GM19438 (cell line): ENCODE results near the gene HLA-F.

Experiments used
- ATAC-seq: cut with Tn5 transposase; IDR thresholded peaks from one replicate; pipeline ENCODE4 v1.9.1; 2021; ENCODE audit warnings: low read depth; ENCODE audit not compliant: unreplicated experiment

Gene HLA-F

DNA sequence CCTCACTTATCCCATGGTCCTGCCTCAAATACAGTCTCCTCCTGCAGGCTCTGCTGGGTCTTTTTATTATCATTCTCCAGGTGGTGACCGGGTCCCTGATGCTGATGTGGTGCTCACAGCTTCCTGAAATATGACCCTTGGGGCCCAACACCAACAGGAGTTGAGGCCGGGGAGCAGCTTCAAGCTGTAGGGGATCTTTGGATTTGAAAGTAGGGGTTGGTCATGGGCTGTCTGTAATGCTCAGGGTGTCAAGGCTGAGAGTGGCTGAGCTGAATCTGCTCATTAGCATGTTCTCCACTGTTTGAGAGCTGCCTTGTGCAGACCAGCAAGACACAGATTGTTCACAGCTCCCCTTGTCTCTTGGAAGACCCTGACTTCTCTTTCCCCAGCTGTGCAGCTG is 35.5 kb downstream of the HLA-F start:
- ATAC-seq, result no peak

GRCh38 chr6:29759457-29759856 is 36.2 kb downstream of the HLA-F start:
- no peak for ATAC-seq

GRCh38 chr6:29760328-29760727 is 37.1 kb downstream of the HLA-F start:
- ATAC-seq, result no peak

DNA sequence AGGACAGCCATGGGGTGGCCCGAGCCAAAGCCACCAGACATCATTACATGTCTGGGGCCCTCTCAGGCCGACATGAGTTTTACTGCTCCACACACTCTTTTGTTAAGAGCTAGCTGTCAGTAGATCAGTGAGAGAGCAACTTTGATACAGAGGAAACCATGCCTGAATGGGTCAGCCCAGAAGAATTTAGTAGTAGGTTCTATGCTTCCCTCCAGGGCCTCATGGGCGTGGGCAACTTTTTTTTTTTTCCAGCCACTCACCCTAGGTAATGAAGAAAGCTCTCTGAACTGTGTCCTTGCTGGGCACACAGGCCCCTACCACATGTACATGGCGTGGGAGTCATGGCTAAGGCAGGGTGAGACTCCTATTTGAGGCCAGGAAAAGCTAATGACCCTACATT is 38.8 kb downstream of the HLA-F start:
- no peak for ATAC-seq

DNA sequence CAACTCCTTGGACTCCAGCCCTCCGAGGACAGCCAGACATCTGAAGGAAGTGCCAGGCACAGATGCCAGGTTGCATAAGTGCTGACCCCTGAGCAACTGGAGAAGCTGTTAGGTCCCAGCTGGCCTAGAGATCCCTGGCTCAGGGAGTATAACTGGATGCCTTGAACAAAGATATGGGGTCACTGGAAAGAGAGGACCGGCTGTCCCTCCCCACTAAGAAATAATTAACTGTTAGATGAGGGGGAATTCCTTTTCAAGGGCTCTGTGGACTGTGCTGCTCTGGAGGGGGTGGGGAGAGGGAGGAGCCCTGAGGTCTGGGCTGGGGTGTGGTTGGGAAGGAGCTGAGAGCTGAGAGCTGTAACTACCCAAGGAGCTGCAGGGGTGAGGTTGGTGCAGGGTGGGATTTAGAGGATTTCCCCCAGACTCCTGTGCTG is 39.6 kb downstream of the HLA-F start:
- no peak for ATAC-seq

DNA sequence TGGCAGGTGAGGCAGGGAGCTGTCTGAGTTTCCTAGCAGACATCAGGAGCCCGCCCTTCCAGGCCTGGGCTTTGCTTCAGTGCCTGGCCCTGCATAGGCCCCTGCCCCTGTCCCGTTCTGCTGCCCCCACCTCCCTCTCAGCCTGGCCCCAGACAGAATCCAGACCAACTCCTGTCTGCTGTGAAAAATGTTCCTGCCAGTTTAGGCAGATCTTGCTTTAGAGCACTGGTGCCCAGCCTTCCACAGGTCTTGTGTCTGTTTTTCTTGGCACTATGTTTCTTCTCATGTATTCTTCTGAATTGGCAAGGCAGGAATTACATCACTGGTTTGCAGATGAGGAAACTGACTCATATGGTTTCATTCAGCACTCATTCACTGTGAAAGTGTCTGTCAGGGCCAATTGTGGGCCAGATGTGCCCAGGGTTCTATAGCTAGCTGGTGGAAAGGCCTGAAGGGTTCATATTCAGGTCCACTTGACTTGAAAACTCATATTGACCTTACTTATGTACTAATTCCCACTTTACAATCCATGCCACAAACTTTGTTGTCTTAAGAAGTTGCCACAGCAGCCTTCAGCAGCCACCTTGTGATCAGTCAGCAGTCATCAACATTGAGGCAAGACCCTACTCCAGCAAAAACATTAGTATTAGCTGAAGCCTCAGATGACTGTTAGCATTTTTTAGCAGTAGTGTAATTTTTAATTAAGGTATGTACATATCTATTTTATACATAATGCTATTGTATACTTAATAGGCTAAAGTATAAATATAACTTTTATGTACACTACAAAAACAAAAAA is 40.5 kb downstream of the HLA-F start:
- ATAC-seq, result no peak

DNA sequence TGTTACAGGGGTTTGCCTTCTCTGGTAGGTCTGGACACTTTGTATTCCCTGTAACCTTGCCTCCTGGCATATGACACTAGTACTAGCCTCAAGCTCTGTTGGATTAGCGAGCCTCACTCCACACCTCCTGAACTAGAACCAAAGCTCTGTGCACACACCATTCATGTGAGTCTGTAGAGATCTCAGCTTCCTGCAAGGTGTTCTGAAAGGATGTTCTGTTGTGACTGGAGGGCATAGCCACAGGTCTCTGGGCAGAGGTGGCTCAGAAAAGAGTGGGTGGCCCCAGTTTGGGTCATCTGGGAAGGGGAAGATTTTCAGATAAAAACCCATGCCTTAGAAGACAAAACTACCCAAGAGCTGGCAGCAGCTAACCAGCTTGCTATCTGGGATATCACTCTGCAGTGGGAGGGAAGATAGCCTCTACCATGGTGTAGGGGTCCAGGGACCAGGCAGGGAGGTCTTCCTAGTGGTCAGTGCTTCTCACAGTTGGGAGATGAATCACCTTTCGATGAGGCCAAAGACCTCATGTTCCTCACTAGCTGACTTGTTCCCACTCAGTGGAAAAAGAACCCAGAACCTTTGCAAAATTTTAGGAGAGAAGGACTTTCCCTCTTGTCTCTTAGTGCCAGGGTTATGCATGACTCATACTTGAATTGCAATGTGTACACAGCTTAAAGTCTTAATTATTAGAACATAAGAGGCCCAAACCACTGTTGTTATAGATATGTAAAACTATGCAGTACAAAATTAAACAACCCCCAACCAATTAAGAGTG is 41.4 kb downstream of the HLA-F start:
- ATAC-seq, result no peak

- no peak for ATAC-seq
These were observed 46.1 kb downstream of the HLA-F start for GRCh38 chr6:29769336-29769735.

- no peak for ATAC-seq
These were observed 47.1 kb downstream of the HLA-F start for GRCh38 chr6:29770306-29770705.

DNA sequence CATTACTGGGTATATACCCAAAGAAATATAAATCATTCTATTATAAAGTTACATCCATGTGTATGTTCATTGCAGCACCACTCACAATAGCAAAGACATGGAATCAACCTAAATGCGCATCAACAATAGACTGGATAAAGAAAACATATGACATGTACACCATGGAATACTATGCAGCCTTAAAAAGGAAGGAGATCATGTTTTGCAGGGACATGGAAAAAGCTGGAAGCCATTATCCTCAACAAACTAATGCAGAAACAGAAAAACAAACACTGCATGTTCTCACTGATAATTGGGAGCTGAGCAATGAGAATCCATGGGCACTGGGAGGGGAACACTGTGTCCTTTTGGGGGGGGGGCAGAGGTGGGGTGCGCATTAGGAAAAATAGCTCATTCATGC is 53.5 kb downstream of the HLA-F start:
- no peak for ATAC-seq
